ENCODE data around the gene PARP12. TPM values are rescaled to one million over a fixed set of nuclear protein-coding genes. Genes with fewer than 3 reads are reported as not detected.

PARP12 gene
- total and polyA plus RNA-seq, 10 donors: 26.9 to 101 (median 67.2) TPM

GRCh38 chr7:139984642-139985539 lies 77.9 kb downstream of the PARP12 start:
- no peaks in the 10 kb centered on the region for H3K27me3 ChIP-seq (replicated peaks in 1 of 7)
- no peak overlapping the region for H3K27ac ChIP-seq
- WGBS, 5 donors: 76 to 87% (median 82%) methylated on average over 8 of the region's 8 CpGs
- H3K36me3 ChIP-seq: peaks cover 0 to 58% (median 0%) of the 10 kb centered on the region in 6 donors
- no peak for DNase-seq
- H3K4me1 ChIP-seq: peaks cover 0 to 15% (median 5%) of the 10 kb centered on the region in 6 donors
- intact Hi-C loops (cut with DNase I; ENCODE audit: low total_unique reads): no loop called here
- no peak for TF ChIP-seq POLR2A (IDR thresholded peaks at IDR 0.05)
- no peak for TF ChIP-seq POLR2AphosphoS5 (IDR thresholded peaks at IDR 0.05)
- TF ChIP-seq CTCF (IDR thresholded peaks at IDR 0.05 in 8 of 11, conservative IDR thresholded peaks at IDR 0.05 in 3 of 11): no peak
- H3K9me3 ChIP-seq: no peaks in the 10 kb centered on the region
- H3K4me3 ChIP-seq: no peak overlapping the region

- Histone ChIP-seq H3K27ac (no peak overlapping the region), H3K27me3 (replicated peaks in 1 of 7) (no peaks in the 10 kb centered on the region), H3K9me3 (no peaks in the 10 kb centered on the region), H3K4me3 (no peak overlapping the region), H3K36me3 (peaks cover 0 to 41% (median 0%) of the 10 kb centered on the region in 6 donors), H3K4me1 (peaks cover 0 to 17% (median 5%) of the 10 kb centered on the region in 6 donors)
- no peak for DNase-seq
- TF ChIP-seq POLR2A (IDR thresholded peaks at IDR 0.05) (no peak), POLR2AphosphoS5 (IDR thresholded peaks at IDR 0.05) (no peak)
- intact Hi-C loops (cut with DNase I; ENCODE audit: low total_unique reads): no loop called here
- WGBS, 5 donors: 85 to 92% (median 91%) methylated on average over 9 of the region's 9 CpGs
Measured at GRCh38 chr7:139982927-139983920, 79.5 kb downstream of the PARP12 start.

GRCh38 chr7:139981511-139981895 lies 81.2 kb downstream of the PARP12 start:
- Histone ChIP-seq H3K4me1 (peaks cover 0 to 17% (median 5%) of the 10 kb centered on the region in 6 donors), H3K4me3 (no peak overlapping the region), H3K36me3 (peaks cover 0 to 42% (median 0%) of the 10 kb centered on the region in 6 donors), H3K9me3 (no peaks in the 10 kb centered on the region), H3K27me3 (replicated peaks in 1 of 7) (no peaks in the 10 kb centered on the region), H3K27ac (no peak overlapping the region)
- no peak for DNase-seq
- intact Hi-C loops (cut with DNase I; ENCODE audit: low total_unique reads): no loop called here
- 91 to 97% (median 96%) methylated on average over 5 of the region's 5 CpGs for WGBS, 5 donors
- TF ChIP-seq POLR2AphosphoS5 (IDR thresholded peaks at IDR 0.05) (no peak), POLR2A (IDR thresholded peaks at IDR 0.05) (no peak), CTCF (IDR thresholded peaks at IDR 0.05 in 8 of 11, conservative IDR thresholded peaks at IDR 0.05 in 3 of 11) (no peak)

- Histone ChIP-seq H3K36me3 (peaks cover 0 to 62% (median 0%) of the 10 kb centered on the region in 6 donors), H3K27ac (no peak overlapping the region), H3K4me1 (peaks cover 0 to 17% (median 5%) of the 10 kb centered on the region in 6 donors), H3K27me3 (replicated peaks in 1 of 7) (no peaks in the 10 kb centered on the region), H3K4me3 (no peak overlapping the region), H3K9me3 (no peaks in the 10 kb centered on the region)
- intact Hi-C loops (cut with DNase I; ENCODE audit: low total_unique reads): no loop called here
- DNase-seq: no peak
- TF ChIP-seq CTCF (IDR thresholded peaks at IDR 0.05 in 8 of 11, conservative IDR thresholded peaks at IDR 0.05 in 3 of 11) (no peak), POLR2A (IDR thresholded peaks at IDR 0.05) (no peak), POLR2AphosphoS5 (IDR thresholded peaks at IDR 0.05) (no peak)
- WGBS, 5 donors: 80 to 84% (median 82%) methylated on average over 17 of the region's 17 CpGs
Measured at GRCh38 chr7:139976838-139977656, 85.7 kb downstream of the PARP12 start.
